Loucy (cell line): ENCODE measurements around the gene RIPK4.

ENCODE experiments used
- H2AFZ ChIP-seq: fragments of 200-600 bp; sonication (generic); 2 replicates; pipeline ENCODE4 v1.6.0; 2016; ENCODE audit warnings: antibody characterized with exemption, mild to moderate bottlenecking, low read length, moderate library complexity
- H3F3A ChIP-seq: fragments of 200-600 bp; 2 replicates; pipeline ENCODE4 v1.6.0; 2016; ENCODE audit warnings: antibody characterized with exemption, low read depth, mild to moderate bottlenecking
- H3K27me3 ChIP-seq: fragments of 200-600 bp; sonication (generic); 2 replicates; pipeline ENCODE4 v1.6.1; 2014; ENCODE audit warnings: low read length, mild to moderate bottlenecking; ENCODE audit not compliant: insufficient read depth, poor library complexity, severe bottlenecking
- H3K36me3 ChIP-seq: fragments of 200-600 bp; sonication (generic); 2 replicates; pipeline ENCODE4 v1.6.1; 2016; ENCODE audit warnings: low read length; ENCODE audit not compliant: insufficient read depth
- H3K4me1 ChIP-seq: fragments of 200-600 bp; sonication (generic); 2 replicates; pipeline ENCODE4 v1.5.1; 2014; ENCODE audit warnings: low read length, mild to moderate bottlenecking; ENCODE audit not compliant: insufficient read depth, poor library complexity, severe bottlenecking
- H3K4me2 ChIP-seq: fragments of 200-600 bp; sonication (generic); 2 replicates; pipeline ENCODE4 v1.6.0; 2014; ENCODE audit warnings: antibody characterized with exemption, low read length, low read depth, mild to moderate bottlenecking; ENCODE audit not compliant: poor library complexity, severe bottlenecking
- H3K4me3 ChIP-seq: fragments of 200-600 bp; sonication (generic); 2 replicates; pipeline ENCODE4 v1.5.1; 2014; ENCODE audit warnings: low read length, mild to moderate bottlenecking, mixed read lengths; ENCODE audit not compliant: poor library complexity, severe bottlenecking
- H3K79me2 ChIP-seq: fragments of 200-600 bp; sonication (generic); 2 replicates; pipeline ENCODE4 v1.6.1; 2014; ENCODE audit warnings: low read length; ENCODE audit not compliant: insufficient read depth
- H3K9ac ChIP-seq: fragments of 200-600 bp; sonication (generic); 2 replicates; pipeline ENCODE4 v1.6.0; 2014; ENCODE audit warnings: mild to moderate bottlenecking, low read depth, low read length, moderate library complexity; ENCODE audit not compliant: poor library complexity, severe bottlenecking
- H3K9me2 ChIP-seq: fragments of 200-600 bp; sonication (generic); replicated peaks from 2 replicates; pipeline ENCODE4 v1.6.1; 2016; ENCODE audit warnings: low read depth, low read length, mixed read lengths
- H3K9me3 ChIP-seq: fragments of 200-600 bp; sonication (generic); 2 replicates; pipeline ENCODE4 v1.6.1; 2014; ENCODE audit warnings: mild to moderate bottlenecking, antibody characterized with exemption, low read length, low read depth; ENCODE audit not compliant: insufficient read depth
- H4K20me1 ChIP-seq: fragments of 200-600 bp; sonication (generic); 2 replicates; pipeline ENCODE4 v1.6.0; 2014; ENCODE audit warnings: antibody characterized with exemption, low read length, mild to moderate bottlenecking; ENCODE audit not compliant: insufficient read depth, poor library complexity, severe bottlenecking
- CTCF ChIP-seq: fragments of 200-600 bp; sonication (generic); conservative IDR thresholded peaks from 2 replicates; pipeline ENCODE4 v1.5.1; 2014; ENCODE audit warnings: mild to moderate bottlenecking, antibody characterized with exemption, low read length
- EZH2phosphoT487 ChIP-seq: fragments of 200-600 bp; IDR thresholded peaks from 2 replicates; pipeline ENCODE4 v1.6.1; 2018; ENCODE audit warnings: antibody characterized with exemption, mild to moderate bottlenecking, moderate library complexity, borderline replicate concordance

RIPK4 gene

GRCh38 chr21:41770901-41771624, 4.2 kb upstream of the RIPK4 start:
- Histone ChIP-seq H4K20me1 (no peaks in the 10 kb centered on the region), H3K4me3 (no peak overlapping the region), H3K4me1 (peaks cover 18% of the 10 kb centered on the region), H3K9me2 (no peaks in the 10 kb centered on the region), H3K36me3 (no peaks in the 10 kb centered on the region), H3K79me2 (no peaks in the 10 kb centered on the region), H3K27me3 (no peaks in the 10 kb centered on the region), H3K9ac (no peak overlapping the region), H3F3A (no peaks in the 10 kb centered on the region), H3K4me2 (no peak overlapping the region), H3K9me3 (no peaks in the 10 kb centered on the region), H2AFZ (no peak overlapping the region)
- TF ChIP-seq CTCF (no peak), EZH2phosphoT487 (no peak)

- Histone ChIP-seq H3K9me3 (no peaks in the 10 kb centered on the region), H3K27me3 (no peaks in the 10 kb centered on the region), H3K4me1 (peaks cover 14% of the 10 kb centered on the region), H3K9me2 (no peaks in the 10 kb centered on the region), H4K20me1 (no peaks in the 10 kb centered on the region), H3F3A (no peaks in the 10 kb centered on the region), H3K9ac (no peak overlapping the region), H3K4me3 (no peak overlapping the region), H3K79me2 (no peaks in the 10 kb centered on the region), H3K36me3 (no peaks in the 10 kb centered on the region), H2AFZ (no peak overlapping the region), H3K4me2 (no peak overlapping the region)
- TF ChIP-seq EZH2phosphoT487 (no peak), CTCF (no peak)
Observed at GRCh38 chr21:41769933-41770332, 3.1 kb upstream of the RIPK4 start.

- Histone ChIP-seq H3K9ac (no peak overlapping the region), H3K27me3 (no peaks in the 10 kb centered on the region), H2AFZ (no peak overlapping the region), H3K9me2 (no peaks in the 10 kb centered on the region), H3K36me3 (no peaks in the 10 kb centered on the region), H4K20me1 (no peaks in the 10 kb centered on the region), H3K4me3 (no peak overlapping the region), H3K4me1 (peaks cover 14% of the 10 kb centered on the region), H3F3A (no peaks in the 10 kb centered on the region), H3K9me3 (no peaks in the 10 kb centered on the region), H3K79me2 (no peaks in the 10 kb centered on the region), H3K4me2 (no peak overlapping the region)
- TF ChIP-seq EZH2phosphoT487 (no peak), CTCF (no peak)
Observed at GRCh38 chr21:41769521-41769920, 2.7 kb upstream of the RIPK4 start.
